WTC11 (cell line): ENCODE measurements around the gene MGMT.

Experiments used
- FOXJ3 ChIP-seq: sonication (generic); formaldehyde crosslinking; IDR thresholded peaks from 2 replicates; pipeline ENCODE4 v1.9.0; 2021; ENCODE audit warnings: missing genetic modification reagents, mild to moderate bottlenecking, borderline replicate concordance
- TF ChIP-seq, protein P1 (sequence below): fragments of 200-600 bp; IDR thresholded peaks from 2 replicates; pipeline ENCODE4 v1.8.0; 2022; ENCODE audit warnings: antibody characterized with exemption

DNA sequence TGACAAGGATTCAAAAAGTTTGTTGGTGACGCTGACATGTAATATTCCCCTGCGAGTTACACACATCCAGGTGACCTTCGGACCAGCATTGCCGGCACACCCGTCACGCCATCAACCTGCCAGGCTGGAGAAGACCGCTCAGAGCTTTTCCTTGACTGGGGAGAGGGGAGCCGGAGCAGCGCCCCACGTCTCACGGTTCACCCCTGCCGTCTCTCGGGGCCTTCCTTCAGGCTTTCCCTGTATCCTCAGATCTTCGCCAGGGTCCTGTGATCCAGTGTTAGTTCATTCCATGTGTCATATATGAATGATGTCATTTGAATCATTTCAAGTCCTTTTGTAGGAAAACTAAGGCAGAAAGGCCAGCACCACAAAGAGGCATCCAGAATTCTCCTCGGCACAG lies 127.8 kb downstream of the MGMT start:
- TF ChIP-seq, protein P1, sequence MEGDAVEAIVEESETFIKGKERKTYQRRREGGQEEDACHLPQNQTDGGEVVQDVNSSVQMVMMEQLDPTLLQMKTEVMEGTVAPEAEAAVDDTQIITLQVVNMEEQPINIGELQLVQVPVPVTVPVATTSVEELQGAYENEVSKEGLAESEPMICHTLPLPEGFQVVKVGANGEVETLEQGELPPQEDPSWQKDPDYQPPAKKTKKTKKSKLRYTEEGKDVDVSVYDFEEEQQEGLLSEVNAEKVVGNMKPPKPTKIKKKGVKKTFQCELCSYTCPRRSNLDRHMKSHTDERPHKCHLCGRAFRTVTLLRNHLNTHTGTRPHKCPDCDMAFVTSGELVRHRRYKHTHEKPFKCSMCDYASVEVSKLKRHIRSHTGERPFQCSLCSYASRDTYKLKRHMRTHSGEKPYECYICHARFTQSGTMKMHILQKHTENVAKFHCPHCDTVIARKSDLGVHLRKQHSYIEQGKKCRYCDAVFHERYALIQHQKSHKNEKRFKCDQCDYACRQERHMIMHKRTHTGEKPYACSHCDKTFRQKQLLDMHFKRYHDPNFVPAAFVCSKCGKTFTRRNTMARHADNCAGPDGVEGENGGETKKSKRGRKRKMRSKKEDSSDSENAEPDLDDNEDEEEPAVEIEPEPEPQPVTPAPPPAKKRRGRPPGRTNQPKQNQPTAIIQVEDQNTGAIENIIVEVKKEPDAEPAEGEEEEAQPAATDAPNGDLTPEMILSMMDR = no peak
- TF ChIP-seq FOXJ3 = no peak
